ENCODE data around the gene SRPK2. TPM values are rescaled to one million over a fixed set of nuclear protein-coding genes. Genes with fewer than 3 reads are reported as not detected.
"Not testable (repeated sequence)": the region's sequence is repeated elsewhere in the genome, so short reads cannot be mapped to it uniquely, and the experiment has no call there.

Gene SRPK2
- polyA plus RNA-seq, 4 donors = 50.4 to 52.5 (median 51.7) TPM

DNA sequence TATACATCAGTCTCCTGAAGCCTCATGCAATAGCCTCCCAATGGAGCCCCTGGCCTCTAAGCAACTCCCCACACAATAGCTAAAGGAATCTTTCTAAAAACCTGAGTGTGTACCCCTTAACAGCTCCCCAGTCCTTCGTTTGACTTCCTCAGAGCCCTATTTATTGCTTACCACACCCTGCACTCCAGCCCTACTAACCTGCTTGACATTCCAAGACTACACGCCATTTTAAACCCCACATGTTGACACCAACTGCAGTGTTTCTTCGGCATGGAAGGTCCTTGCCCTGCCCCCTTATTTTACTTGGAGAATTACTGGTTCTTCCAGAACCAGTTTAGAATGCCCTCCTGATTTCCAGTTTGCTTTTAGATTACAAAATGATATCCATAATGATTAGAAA lies 10.8 kb downstream of the SRPK2 start:
- DNase-seq (ENCODE audit: low read depth in 4 of 4, low spot score in 2 of 4) = no peak

DNA sequence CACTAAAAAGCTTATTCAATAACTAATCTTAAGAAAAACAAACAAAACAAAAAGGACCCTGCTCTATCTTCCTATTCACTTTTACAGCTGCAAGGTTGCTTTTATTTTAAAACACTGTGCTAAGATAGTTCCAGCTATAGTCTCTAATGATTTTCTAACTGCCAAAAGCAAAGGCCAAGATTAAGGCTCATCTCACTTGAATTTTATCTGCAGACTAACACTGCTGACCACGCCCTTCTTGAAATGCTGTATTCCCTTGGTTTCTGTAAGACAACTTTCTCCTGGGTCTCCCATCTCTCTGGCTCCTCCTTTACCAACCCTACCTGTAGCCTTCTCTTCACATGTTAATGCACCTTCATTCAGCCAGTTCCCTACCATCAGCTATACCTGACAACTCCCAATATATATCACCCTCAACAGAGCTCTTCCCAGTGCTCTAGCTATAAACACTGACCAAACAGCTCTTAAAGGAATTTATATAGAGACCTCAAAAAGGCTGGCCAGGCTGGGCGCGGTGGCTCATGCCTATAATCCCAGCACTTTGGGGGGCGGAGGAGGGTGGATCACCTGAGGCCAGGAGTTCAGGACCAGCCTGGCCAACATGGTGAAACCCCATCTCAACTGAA lies 11.7 kb downstream of the SRPK2 start:
- DNase-seq (ENCODE audit: low read depth in 4 of 4, low spot score in 2 of 4) = no peak

DNA sequence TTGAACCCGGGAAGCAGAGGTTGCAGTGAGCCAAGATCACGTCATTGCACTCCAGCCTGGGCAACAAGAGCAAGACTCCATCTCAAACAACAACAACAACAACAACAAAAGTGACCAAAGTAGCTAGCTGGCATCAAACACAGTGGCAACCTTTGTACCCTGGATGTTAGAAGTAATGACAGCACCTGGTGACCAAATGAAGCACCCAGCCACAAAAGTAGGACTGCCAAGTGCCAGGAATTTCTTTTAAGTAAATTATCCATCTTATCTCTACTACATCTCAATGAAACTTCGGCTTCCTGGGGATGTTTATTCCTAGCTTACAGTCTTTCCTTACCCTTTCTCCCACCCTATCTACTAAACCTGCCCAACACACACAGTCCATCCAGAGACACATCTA lies 18.8 kb downstream of the SRPK2 start:
- DNase-seq (ENCODE audit: low read depth in 4 of 4, low spot score in 2 of 4) = no peak

DNA sequence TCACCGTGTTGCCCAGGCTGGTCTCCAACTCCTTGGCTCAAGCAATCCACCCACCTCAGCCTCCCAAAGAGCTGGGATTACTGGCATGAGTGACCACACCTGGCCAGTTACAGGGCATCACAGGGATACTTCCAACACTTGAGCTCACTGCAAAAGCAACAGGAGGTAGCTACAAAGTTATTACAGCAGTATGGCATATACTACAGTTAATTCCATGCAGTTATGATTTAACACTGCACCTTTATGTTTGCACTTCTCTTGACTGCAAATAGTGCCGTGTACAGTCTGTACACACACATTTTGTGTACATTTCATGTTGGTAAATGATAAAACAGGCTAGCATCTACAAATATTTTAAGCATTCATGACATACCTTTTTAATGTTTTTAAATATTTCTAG lies 21.3 kb downstream of the SRPK2 start:
- DNase-seq (ENCODE audit: low read depth in 4 of 4, low spot score in 2 of 4) = no peak

DNA sequence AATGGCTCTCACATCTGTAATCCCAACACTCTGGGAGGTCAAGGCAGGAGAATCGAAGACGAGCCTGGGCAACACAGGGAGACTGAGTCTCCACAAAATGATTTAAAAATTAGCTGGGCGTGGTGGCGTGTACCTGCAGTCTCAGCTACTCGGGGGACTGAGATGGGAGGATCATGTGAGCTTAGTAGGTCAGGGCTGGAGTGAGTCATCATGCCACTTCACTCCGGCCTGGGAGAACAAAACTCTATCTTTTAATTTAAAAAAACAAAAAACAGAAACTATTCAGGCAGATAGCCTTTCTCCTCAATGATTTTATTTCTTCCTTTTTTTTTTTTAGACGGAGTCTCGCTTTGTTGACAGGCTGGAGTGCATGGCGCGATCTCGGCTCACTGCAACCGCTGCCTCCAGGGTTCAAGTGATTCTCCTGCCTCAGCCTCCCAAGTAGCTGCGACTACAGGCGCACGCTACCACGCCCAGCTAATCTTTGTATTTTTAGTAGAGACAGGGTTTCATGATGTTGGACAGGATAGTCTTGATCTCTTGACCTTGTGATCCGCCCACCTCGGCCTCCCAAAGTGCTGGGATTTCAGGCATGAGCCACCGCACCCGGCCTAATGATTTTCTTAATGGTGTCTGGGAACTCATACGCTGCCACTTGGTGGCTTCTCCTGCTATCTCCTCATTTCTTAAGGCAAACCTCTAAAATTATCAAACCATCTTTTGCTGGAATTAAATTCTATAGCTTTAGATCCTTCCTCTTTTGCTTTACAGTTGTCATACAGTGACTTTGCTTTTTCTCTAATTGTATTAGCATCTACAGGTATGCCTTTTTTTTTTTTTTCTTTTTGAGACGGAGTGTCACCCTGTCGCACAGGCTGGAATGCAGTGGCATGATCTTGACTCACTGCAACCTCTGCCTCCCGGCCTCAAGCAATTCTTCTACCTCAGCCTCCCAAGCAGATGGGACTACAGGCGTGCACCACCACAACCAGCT lies 22.9 kb downstream of the SRPK2 start:
- DNase-seq (ENCODE audit: low read depth in 4 of 4, low spot score in 2 of 4) = no peak

DNA sequence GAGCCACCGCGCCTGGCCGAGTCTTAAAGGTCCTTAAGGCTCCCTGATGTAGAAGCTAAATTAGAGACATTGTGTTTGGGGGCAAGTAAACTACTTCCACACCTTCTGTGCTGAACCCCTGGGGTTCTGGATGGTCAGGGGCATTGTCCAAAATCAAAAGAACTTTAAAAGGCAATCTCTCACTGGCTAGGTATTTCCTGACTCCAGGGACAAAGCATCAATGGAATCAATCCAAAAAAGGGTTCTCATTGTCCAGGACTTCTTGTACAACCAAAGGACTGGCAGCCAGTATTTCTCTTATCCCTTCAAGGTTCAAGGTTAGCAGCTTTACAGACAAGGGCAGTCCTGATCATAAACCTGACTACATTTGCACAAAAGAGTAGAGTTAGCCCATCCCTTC lies 24.0 kb downstream of the SRPK2 start:
- no peak for DNase-seq (ENCODE audit: low read depth in 4 of 4, low spot score in 2 of 4)

DNA sequence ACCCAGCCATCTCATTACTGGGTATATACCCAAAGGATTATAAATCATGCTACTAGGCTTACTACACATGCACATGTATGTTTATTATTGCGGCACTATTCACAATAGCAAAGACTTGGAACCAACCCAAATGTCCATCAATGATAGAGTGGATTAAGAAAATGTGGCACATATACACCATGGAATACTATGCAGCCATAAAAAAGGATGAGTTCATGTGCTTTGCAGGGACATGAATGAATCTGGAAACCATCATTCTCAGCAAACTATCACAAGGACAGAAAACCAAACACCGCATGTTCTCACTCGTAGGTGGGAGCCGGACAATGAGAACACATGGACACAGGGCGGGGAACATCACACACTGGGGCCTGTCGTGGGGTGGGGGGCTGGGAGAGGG lies 25.1 kb downstream of the SRPK2 start:
- not testable (repeated sequence) for DNase-seq (ENCODE audit: low read depth in 4 of 4, low spot score in 2 of 4)

DNA sequence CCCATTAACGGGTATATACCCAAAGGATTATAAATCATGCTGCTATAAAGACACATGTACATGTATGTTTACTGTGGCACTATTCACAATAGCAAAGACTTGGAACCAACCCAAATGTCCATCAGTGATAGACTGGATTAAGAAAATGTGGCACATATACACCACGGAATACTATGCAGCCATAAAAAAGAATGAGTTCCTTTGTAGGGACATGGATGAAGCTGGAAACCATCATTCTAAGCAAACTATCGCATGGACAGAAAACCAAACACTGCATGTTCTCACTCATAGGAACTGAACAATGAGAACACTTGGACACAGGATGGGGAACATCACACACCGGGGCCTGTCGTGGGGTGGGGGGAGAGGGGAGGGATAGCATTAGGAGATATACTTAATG lies 26.0 kb downstream of the SRPK2 start:
- DNase-seq (ENCODE audit: low read depth in 4 of 4, low spot score in 2 of 4) = not testable (repeated sequence)

DNA sequence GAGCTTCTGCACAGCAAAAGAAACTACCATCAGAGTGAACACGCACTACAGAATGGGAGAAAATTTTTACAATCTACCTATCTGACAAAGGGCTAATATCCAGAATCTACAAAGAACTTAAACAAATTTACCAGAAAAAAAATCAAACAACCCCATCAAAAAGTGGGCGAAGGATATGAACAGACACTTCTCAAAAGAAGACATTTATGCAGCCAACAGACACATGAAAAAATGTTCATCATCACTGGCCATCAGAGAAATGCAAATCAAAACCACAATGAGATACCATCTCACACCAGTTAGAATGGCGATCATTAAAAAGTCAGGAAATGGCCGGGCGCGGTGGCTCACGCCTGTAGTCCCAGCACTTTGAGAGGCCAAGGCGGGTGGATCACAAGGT lies 26.7 kb downstream of the SRPK2 start:
- DNase-seq (ENCODE audit: low read depth in 4 of 4, low spot score in 2 of 4) = not testable (repeated sequence)

DNA sequence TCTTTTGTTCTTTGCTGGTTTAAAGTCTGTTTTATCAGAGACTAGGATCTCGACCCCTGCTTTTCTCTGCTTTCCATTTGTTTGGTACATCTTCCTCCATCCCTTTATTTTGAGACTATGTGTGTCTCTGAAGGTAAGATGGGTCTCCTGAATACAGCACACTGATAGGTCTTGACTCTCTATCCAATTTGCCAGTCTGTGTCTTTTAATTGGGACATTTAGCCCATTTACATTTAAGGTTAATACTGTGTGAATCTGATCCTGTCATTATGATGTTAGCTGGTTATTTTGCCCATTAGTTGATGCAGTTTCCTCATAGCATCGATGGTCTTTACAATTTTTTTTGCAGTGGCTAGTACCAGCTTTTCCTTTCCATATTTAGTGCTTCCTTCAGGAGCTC lies 28.6 kb downstream of the SRPK2 start:
- not testable (repeated sequence) for DNase-seq (ENCODE audit: low read depth in 4 of 4, low spot score in 2 of 4)

DNA sequence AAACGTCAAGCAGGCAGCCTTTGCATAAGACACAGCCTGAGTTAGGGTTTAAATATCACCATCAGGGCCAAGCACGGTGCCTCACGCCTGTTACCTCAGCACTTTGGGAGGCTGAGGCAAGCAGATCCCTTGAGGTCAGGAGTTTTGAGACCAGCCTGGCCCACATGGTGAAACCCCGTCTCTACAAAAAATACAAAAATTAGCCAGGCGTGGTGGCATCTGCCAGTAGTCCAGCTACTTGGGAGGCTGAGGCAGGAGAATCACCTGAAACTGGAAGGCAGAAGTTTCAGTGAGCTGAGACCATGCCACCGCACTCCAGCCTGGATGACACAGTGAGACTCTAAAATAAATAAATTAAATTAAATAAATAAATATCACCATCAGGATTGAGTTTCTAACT lies 33.0 kb downstream of the SRPK2 start:
- no peak for DNase-seq (ENCODE audit: low read depth in 4 of 4, low spot score in 2 of 4)

DNA sequence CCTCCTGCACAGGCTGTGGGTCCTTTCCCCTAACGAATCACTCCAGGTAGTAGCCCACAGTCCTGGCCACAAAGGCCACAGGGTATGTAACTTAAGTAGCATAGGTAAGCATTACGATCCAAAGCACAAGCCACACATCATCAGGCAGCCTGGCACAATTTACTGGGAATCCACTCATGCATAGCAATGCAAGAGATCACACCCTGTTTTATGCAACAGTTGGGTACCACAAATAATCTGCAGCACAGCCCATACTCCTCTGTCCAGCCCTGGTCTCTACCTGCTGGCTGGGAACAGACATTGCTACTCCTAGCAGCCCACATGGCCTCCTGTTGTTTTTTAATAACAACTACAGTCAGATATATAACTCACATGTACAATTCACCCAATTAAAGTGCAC lies 34.3 kb downstream of the SRPK2 start:
- no peak for DNase-seq (ENCODE audit: low read depth in 4 of 4, low spot score in 2 of 4)

DNA sequence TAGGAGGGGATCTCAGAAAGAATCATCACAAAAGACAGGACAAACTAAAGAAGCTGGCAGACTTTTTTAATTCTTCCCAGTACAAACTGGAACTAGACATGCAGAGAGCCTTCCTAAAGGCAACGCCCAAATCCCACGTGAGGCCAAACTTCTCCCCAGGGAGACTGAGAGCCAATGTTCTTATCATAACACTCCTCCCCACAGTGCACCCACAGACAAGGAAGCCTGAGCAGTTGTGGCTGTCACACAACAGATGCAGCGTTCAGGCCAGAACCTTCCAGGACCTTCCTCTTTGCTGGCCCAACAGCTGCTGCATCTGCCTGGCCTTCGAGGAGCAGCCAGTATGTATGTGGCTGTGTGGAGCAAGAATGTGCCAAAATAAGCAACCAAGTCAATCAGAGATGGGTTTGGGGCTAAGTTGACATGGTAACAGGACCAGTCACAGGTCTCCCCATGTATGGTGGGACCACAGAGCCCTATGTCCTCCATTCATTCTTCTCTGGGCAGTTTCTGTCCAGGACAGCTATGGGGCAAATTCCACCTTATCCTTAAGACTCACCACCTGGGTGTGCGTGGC lies 34.9 kb downstream of the SRPK2 start:
- no peak for DNase-seq (ENCODE audit: low read depth in 4 of 4, low spot score in 2 of 4)

DNA sequence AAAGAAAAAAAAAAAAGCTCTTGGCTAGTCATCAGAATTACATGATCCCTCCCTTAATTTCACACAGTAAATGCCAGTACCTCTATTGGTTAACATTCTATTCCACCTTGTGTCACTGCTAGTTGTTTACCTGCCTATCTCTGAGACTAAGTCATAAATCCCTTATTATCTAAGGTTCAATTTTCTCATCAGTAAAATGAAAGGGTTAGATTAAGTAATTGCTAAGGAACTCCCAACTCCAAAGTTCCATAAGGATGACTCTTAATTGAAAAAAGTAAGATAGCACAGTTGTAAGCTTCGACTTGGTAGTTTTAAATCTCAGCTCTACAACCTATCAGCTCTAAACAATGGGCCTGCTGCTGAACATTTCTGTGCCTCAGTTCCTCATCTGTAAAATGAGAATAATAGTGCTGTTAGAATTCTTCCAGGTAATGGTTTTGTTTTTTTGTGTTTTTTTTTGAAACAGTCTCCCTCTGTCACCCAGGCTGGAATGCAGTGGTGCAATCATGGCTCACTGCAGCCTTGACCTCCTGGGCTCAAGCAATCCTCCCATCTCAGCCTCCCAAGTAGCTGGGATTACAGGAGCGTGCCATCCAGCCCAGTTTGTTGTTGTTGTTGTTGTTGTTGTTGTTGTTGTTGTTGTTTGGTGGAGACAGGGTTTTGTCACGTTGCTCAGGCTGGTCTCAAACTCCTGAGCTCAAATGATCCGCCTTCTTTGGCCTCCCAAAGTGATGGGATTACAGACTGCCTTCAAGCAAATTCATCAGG lies 35.6 kb downstream of the SRPK2 start:
- no peak for DNase-seq (ENCODE audit: low read depth in 4 of 4, low spot score in 2 of 4)

DNA sequence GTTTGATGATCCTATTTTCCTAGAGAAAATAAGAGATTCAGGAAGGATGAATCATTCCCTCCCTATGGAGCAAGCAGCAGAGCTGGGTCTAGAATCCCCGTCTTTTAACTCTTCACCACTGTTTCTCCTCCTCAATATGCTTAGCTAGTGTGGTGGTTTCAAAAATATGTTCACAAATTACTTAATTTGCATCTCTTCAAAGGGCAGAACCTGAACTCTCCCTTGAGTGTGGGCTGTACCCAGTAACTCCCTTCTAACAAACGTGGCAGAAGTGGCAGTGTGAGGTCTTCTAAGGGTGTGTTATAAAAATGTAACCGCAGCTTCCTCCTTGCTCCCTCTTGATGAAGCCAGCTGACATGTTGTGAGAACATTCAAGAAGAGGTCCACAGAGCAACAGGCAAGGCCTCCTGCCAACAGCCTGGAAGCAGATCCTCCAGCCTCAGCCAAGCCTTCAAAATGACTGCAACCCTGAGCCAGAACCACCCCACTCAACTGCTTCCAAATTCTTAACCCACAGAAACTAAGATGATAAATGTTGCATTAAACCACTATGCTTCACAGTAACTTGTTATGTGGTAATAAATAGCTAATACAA lies 36.6 kb downstream of the SRPK2 start:
- DNase-seq (ENCODE audit: low read depth in 4 of 4, low spot score in 2 of 4) = no peak

DNA sequence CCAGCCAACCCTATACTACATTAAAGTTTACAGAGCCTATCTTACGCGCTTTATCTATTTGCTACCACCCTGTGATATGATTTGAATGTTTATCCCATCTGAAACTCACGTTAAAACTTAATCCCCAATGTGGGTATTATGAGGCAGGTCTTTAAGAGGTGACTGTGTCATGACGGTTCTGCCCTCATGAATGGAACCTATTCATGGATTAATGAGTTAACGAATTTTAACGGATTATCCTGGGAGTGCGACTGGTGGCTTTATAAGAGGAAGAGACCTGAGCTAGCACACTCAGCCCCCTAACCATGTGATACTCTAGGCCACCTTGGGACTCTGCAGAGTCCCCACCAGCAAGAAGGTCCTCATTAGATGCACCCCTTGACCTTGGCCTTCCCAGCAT lies 37.8 kb downstream of the SRPK2 start:
- DNase-seq (ENCODE audit: low read depth in 4 of 4, low spot score in 2 of 4) = no peak

DNA sequence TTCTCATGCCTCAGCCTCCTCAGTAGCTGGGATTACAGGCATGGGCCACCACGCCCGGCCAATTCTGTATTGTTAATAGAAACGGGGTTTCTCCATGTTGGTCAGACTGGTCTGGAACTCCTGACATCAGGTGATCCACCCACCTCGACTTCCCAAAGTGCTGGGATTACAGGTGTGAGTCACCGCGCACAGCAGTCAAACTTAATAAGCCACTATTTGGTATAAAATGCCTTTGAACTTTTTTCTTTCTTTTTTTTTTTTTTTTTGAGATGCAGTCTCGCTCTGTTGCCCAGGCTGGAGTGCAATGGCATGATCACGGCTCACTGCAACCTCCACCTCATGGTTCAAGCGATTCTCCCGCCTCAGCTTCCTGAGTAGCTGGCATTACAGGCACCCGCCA lies 40.5 kb downstream of the SRPK2 start:
- DNase-seq (ENCODE audit: low read depth in 4 of 4, low spot score in 2 of 4) = not testable (repeated sequence)

DNA sequence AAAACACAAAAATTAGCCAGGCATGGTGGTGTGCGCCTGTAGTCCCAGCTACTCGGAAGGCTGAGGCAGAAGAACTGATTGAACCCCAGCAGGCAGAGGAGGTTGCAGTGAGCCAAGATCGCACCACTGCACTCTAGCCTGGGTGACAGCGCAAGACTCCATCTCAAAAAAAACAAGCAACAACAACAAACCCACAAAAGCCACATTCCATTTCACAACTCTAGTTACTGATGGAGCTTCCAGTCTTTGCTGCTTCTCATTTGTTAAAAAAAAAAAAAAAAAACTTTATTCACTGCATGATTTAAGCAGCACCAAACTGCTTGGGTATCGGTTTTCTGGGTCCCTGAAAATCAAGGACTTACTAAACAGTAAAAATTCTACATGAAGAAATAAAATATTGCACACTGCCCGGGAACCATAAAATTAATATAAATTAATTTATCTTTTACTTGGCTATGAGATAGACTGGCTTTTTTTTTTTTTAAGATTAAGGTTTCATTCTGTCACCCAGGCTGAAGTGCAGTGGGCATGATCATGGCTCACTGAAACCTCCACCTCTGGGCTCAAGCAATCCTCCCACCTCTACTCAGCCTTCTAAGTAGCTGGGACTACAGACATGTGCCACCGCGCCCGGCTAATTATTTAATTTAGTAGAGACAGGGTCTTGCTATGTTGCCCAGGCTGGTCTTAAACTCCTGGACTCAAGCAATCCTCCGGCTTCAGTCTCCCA lies 42.0 kb downstream of the SRPK2 start:
- DNase-seq (ENCODE audit: low read depth in 4 of 4, low spot score in 2 of 4) = no peak

DNA sequence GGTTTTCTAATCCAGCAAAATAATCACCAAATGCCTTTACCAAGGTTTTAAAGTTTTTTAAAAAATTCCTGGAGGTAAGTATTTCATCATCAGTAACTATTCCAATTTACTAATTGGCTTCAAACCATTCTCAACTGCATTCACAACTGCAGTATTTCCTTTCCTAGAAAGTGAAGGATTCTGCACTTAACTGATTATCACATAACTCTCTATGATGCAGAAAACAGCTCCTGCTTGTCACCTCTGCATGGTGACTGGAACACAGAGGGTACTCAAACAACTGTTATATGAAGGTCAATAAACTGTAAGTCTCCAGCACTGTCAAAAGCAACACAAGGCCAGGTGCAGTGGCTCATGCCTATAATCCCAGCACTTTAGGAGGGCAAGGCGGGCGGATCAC lies 42.6 kb downstream of the SRPK2 start:
- DNase-seq (ENCODE audit: low read depth in 4 of 4, low spot score in 2 of 4) = no peak

DNA sequence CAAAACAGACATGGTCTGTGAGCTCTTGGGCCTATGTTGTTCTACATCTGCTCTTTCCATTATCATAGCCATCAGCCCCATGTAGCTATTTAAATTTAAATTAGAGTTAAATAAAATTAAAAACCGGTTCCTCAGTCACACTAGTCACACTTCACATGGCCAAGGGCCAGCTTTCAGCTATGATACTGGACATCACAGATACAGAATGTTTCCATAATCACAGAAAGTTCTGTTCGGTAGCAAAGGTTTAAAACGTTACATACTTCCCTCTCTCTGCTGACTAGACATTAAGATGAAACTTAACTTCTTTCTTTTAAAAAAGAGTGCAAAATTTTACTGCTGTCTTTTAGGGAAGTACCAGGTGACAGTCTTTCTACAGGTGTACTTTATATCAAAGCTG lies 43.0 kb downstream of the SRPK2 start:
- no peak for DNase-seq (ENCODE audit: low read depth in 4 of 4, low spot score in 2 of 4)
